DMS53 (cell line): ENCODE data around the gene IL17RE.

Source experiments
- DNase-seq: peaks from one replicate; lab custom pipeline; 2025; lab: John Stamatoyannopoulos, UW

IL17RE gene

GRCh38 chr3:9955611-9956352 lies 53.1 kb downstream of the IL17RE start:
- DNase-seq = peak; percentile 3

GRCh38 chr3:9957214-9957613 lies 54.6 kb downstream of the IL17RE start:
- DNase-seq = no peak

- no peak for DNase-seq
Observed at GRCh38 chr3:9965200-9965875, 62.7 kb downstream of the IL17RE start.
